Measurements from ENCODE around the gene FBXL7. TPM values are rescaled to one million over a fixed set of nuclear protein-coding genes. Genes with fewer than 3 reads are reported as not detected.

The FBXL7 gene
- total and polyA plus RNA-seq, 2 donors (not counting 3 experiments of a cell fraction or from before 2014, with no cell fraction given): 23.5 to 32.2 TPM

DNA sequence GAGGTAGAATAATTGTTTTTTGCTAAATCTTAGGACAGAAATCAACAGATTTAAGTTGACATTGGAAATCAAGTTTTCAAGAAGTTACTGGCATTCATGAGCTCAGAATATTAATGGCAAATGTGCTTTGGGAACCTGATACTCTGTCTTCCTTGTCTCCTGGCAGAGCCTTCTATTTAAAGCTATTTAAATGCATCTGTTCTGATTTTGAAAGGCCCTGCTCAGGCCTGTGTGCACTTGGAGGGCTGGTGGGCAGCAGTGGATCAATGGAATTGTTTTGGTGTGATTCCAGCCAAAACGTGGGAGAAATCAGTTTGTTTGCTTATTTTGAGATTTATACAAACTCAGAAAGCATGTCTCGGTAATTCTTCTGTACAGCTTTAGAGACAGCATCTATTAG, 38.5 kb downstream of the FBXL7 start:
- TF ChIP-seq MYC (IDR thresholded peaks at IDR 0.05; ENCODE audit: low read depth, low read length): no peak
- TF ChIP-seq JUN (IDR thresholded peaks at IDR 0.05; ENCODE audit: borderline replicate concordance, insufficient read depth, insufficient read length, low read depth): no peak
- TF ChIP-seq FOS (IDR thresholded peaks at IDR 0.05; ENCODE audit: borderline replicate concordance, insufficient read depth, low read length): no peak
- no peak for TF ChIP-seq POLR2A (IDR thresholded peaks at IDR 0.05; ENCODE audit: low read depth, low read length)
- TF ChIP-seq EZH2 (IDR thresholded peaks at IDR 0.05; ENCODE audit: borderline replicate concordance, low read depth, low read length, severe bottlenecking): no peak
- no peak for TF ChIP-seq CTCF (IDR thresholded peaks at IDR 0.05; ENCODE audit: extremely low read depth in 1 of 2, insufficient read depth in 1 of 2, low read depth in 1 of 2, low read length in 2 of 2)
- TF ChIP-seq GATA2 (IDR thresholded peaks at IDR 0.05; ENCODE audit: insufficient read depth, insufficient read length, low read depth, low read length): no peak
- DNase-seq (ENCODE audit: low read depth, low spot score) (no peak), FAIRE-seq (no peak)
- BruUV-seq (replicated peaks): no TSS peak
- Histone ChIP-seq H3K4me2 (ENCODE audit: insufficient read depth, low read length) (no peak overlapping the region), H2AFZ (ENCODE audit: low read depth, low read length) (no peak overlapping the region), H4K20me1 (replicated peaks; ENCODE audit: control insufficient read depth, extremely low read depth, insufficient read depth, low read length) (no peaks in the 10 kb centered on the region), H3K79me2 (ENCODE audit: control insufficient read depth, insufficient read depth, low read length) (peaks cover 12% of the 10 kb centered on the region), H3K9me3 (replicated peaks; ENCODE audit: control insufficient read depth, insufficient read depth, low read length) (no peaks in the 10 kb centered on the region), H3K9me1 (replicated peaks; ENCODE audit: control insufficient read depth, extremely low read depth, insufficient read depth, low read length) (no peaks in the 10 kb centered on the region), H3K9ac (replicated peaks; ENCODE audit: extremely low read depth, insufficient read depth, low read length) (no peak overlapping the region), H3K27me3 (ENCODE audit: control insufficient read depth in 2 of 2, insufficient read depth in 2 of 2, low read length in 2 of 2) (no peaks in the 10 kb centered on the region), H3K4me1 (ENCODE audit: control insufficient read depth, extremely low read depth, insufficient read depth, low read length) (no peaks in the 10 kb centered on the region), H3K4me3 (replicated peaks in 1 of 3; ENCODE audit: insufficient read depth in 1 of 3, low read depth in 1 of 3, low read length in 3 of 3) (no peak overlapping the region), H3K27ac (ENCODE audit: insufficient read depth, low read depth, low read length) (no peak overlapping the region), H3K36me3 (ENCODE audit: control insufficient read depth in 2 of 2, extremely low read depth in 1 of 2, insufficient read depth in 2 of 2, low read length in 2 of 2) (no peaks in the 10 kb centered on the region)
- dilution Hi-C loops (cut with MboI; ENCODE audit: extremely low pct_ligation_motif_present, low sequenced_read_pairs): no loop called here
- ChIA-PET CTCF (interaction anchor here (1.1 to 1.4 kb wide), 3 partner anchors 25 to 144 kb away, joined by 3 to 4 read pairs (median 4); no protein-coding TSS in a partner anchor), POLR2A (no interaction called here)
- intact Hi-C loops (cut with micrococcal nuclease): no loop called here

Data from endothelial cell of umbilical vein (primary cell).